GM19351 (cell line): ENCODE measurements around the gene CSF2RB.
A peak's percentile ranks its signal among the peaks of the same experiment; 100 is the strongest.
"Not testable (repeated sequence)": the region's sequence is repeated elsewhere in the genome, so short reads cannot be mapped to it uniquely, and the experiment has no call there.

ENCODE experiments used
- ATAC-seq: cut with Tn5 transposase; IDR thresholded peaks from one replicate; pipeline ENCODE4 v1.9.1; 2021; ENCODE audit warnings: mild to moderate bottlenecking, moderate library complexity; ENCODE audit not compliant: unreplicated experiment

Gene CSF2RB

GRCh38 chr22:36961626-36962025, 48.2 kb downstream of the CSF2RB start:
- ATAC-seq: no peak

GRCh38 chr22:36963302-36963701, 49.9 kb downstream of the CSF2RB start:
- ATAC-seq: no peak

GRCh38 chr22:36964106-36964505, 50.7 kb downstream of the CSF2RB start:
- no peak for ATAC-seq

- ATAC-seq: no peak
Measured at GRCh38 chr22:36965696-36966095, 52.3 kb downstream of the CSF2RB start.

DNA sequence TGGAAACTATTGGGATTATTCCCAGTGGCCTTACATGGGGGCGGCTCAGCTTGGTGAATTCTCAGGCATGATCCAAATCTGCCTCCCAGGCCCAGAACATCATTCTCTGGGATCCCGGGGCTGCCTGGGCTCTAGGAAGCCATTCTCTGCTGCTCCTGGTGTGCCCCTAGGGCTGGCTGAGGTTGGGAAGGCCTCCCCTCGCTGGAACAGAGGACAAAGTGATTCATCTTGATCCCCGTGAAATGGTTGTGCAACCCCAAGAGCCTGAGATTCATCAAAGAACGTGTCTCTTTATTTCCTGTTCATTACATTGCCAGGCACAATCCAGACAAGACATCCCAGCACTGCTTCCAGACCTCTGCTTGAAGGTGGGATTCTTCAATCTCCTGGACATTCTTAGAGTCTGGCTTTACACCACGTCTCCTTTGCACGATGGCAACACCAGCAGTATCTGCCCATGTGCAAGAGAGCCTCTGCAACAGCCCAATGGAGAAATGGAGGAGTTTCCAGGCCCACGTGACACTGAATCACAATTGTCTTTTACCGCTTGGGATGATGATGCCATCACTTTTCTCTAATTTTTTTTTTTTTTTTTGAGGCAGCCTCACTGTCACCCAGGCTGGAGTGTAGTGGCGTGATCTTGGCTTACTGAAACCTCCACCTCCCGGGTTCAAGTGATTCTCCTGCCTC, 53.6 kb downstream of the CSF2RB start:
- no peak for ATAC-seq

DNA sequence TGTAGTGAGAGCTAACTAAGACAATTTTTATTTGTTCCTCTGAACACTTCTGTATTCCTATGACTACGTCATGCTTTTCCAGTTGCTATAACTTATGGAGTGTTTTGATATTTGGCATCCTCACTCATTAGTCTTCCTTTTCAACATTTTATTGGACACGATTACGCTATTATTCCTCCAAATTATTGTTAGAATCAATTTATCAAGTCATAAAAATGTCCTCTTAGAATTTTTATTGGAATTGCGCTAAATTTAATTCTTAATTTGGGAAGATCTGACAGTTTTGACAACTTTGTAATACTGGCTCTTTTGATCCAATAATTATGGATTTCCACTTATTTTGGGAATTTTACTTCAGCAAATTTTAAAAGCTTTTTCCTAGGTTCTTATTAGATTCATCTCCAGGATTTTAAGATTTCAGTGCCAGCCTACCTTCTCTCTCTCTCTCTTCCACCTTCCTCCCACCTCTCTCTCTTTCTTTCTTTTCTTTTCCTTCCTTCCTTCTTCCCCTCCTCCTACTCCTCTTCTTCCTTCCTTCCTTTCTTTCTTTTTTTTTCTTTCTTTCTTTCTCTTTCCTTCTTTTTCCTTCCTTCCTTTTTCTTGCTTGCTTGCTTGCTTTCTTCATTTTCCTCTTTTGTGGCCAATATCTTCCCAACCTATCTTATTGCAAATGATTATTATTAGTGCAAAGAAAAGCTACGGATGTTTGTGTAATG, 55.0 kb downstream of the CSF2RB start:
- no peak for ATAC-seq

DNA sequence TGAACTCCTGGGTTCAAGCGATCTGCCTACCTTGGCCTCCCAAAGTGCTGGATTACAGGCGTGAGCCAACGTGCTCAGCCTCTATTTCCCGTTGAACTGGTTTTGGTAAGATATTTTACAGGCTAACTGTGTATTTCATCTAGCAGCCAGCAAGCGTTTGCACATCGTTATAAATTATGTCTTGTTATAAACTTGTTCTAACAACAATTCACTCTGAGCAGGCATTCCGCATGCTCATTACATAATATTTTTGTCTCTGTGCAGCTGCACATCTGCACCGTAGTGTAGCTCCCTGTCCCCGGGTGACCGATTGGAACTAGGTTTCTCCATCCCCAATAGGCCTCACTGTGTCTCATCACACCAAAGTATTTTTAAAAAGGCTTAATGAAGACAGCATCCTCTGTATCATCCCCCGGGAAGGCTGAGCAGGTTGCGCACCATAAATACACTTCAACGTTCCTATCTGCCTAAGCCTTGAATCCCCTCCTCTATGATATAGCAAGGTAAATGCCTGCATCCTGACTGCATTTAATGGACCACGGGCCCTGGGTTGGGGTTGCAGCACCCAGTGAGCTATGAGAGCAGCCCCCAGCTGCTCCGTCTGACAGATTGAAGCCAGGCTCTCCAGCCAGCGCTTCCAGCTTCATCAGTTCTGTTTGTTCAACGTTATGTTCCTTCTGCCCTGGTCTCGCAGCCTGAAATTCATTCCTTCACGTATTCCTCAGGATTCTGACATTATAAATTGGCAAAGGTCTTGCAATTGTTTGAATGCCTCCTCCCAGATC, 58.1 kb downstream of the CSF2RB start:
- no peak for ATAC-seq

GRCh38 chr22:36976606-36977005, 63.2 kb downstream of the CSF2RB start:
- no peak for ATAC-seq

DNA sequence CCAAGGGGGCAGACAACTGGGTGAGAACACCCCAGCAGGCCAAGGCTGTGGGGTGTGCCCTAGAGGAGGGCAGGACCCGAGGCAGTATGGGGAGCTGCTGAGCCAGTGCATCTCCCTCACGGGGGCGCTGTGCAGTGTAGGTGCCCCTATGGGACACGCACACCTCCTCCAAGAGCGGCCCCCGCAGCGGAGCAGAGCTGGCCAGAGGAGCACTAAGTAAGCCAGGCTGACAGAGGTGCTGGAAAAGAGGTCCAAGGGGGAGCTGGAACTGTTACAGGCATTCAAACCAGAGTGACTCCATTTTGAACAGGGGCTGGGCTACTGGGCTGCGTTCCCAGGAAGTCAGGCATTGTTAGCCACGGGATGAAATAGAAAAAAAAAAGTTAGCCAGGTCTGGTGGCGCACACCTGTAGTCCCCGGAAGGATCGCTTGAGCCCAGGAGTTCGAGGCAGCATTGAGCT, 64.0 kb downstream of the CSF2RB start:
- peak; percentile 62 for ATAC-seq

DNA sequence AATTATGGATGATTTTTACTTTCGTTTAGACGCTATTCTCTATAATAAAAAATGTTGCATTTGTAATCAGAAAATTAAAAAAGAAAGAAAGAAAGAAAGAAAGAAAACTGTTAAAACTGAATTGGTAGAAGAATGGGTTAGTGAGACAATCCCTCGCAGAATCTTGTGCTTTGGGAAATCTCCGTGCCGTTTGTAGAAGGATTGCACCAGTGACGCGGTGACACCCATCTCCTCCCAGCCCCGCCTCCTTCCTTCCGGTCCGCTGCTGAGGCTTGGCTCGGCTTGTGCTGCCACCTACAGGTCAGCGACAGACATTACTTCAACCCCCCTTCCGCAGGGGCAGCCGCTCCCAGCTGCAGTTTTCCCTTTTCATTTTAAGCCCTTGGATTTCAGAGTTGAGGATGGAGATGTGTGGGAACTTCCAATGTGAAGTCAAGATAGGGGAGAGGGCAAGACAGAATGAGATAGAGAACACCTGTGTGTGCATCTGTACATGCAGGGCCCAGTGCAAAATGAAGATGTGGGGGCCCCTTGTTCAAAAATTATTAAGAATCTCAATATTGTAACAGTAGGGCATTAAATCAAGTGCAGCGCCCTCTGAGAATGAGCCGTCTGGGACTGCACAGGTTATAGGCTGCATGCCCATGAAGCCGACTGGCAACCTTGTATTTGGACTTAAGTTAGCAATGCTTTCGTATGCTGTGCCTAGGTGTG, 64.7 kb downstream of the CSF2RB start:
- peak; percentile 63 for ATAC-seq

DNA sequence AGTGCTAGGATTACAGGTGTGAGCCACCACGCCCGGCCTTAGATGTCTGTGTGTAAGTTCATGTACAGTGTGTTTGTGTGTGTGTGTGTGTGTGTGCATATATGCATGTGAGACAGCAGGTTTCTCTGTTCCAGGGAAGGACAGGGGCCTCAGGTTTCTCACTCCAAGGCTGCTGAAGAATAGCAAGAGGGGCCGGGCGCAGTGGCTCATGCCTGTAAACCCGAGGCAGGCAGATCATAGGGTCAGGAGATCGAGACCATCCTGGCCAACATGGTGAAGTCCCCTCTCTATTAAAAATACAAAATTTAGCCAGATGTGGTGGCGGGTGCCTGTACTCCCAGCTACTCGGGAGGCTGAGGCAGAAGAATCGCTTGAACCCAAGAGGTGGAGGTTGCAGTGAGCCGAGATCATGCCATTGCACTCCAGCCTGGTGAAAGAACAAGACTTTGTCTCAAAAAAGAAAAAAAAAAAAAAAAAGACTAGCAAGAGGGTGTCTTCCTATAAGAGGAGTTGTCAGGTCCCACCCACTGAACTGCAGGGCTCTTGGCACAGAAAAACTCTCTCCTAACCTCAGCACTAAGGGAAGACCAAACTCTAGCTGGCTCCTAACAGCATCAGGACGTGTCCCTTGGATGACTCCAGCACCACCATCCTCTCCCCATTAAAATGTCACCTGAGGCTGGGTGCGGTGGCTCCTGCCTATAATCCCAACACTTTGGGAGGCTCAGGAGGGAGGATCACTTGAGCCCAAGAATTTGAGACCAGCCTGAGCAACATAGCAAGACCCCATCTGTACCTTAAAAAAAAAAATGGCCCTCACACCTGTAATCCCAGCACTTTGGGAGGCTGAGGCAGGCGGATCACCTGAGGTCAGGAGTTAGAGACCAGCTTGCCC, 65.8 kb downstream of the CSF2RB start:
- no peak for ATAC-seq

DNA sequence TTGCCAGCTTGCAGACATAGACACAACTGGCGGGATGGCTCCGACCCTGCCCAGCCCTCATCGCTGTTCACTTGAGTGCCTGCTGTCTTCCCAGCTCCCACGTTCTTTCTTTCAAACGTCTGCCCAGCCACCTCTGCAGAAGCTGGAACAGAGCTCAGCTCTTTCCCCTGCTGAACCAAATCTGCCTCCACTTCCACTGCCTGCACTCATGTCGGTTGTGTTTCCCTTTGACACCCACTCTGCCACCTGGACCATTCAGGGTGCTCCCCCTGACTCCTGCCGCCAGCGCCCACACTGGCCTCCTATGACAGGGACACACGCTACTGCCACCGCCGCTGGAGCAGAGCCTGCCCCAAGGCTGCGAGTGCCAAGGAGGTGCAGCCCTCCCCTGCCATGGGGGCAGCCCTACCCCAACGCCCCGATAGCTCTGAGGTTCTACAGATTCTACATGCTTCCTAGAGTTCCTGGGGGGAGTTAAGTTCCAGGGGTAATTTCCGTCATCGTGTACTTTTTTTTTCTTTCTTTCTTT, 67.9 kb downstream of the CSF2RB start:
- no peak for ATAC-seq

GRCh38 chr22:36982136-36982535, 68.7 kb downstream of the CSF2RB start:
- no peak for ATAC-seq

DNA sequence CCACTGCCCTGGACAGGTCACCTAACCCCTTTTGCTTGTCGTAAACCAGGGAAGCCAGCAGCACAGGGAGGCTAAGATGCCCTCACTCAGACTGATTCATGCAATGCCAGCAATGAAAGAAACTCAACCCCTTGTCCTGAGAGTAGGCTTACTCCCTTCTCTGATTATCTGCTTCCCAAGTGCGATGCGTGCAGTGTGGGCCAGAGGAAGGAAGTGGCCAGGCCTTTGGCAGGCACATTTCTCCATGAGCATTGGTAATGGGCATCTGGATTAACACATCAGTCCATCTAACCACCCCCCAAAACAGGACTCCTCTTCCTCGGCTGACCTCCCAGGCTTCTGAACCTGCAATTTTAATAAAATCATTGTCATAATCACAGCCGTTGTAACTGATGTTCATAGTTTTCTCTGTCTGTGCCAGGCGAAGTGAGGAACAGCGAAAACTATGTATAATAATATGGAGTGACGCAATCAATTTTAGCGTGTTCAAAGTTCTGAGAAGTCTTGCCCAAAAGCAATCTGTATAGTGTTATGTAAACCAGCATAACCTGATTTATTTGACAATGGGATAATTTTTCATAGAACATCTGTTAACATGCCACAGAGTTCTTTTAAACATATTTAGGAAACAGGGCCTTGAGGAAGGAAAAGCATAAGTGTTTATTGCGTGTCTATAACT, 71.9 kb downstream of the CSF2RB start:
- ATAC-seq: no peak

DNA sequence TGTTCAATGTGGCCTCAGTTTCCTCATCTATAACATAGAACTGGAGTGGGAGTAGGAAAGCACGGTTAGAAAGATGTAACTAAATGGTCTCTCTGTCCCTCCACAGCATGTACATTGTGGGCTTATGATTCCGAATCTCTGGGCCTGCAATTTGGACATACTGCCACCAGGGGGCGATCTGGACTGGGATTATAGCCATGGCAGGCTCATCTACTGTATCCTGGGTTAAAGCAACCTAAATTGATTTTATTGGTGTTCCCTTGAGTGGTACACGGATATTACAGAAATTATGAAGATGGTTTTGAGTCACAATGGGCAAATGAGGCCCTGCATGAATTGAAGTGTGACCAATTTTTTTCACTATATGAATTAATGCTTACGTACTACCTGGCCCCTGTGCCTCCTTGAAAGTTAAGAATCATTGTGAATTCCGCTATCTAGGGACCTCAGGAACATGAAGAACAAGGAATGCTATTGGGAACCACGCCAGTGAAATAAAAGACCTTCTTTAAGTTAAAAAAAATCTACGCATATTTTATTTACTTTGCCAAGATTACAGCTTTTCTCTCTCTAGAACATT, 72.9 kb downstream of the CSF2RB start:
- ATAC-seq: no peak

- ATAC-seq: no peak
Measured at GRCh38 chr22:36988075-36988832, 74.8 kb downstream of the CSF2RB start.

DNA sequence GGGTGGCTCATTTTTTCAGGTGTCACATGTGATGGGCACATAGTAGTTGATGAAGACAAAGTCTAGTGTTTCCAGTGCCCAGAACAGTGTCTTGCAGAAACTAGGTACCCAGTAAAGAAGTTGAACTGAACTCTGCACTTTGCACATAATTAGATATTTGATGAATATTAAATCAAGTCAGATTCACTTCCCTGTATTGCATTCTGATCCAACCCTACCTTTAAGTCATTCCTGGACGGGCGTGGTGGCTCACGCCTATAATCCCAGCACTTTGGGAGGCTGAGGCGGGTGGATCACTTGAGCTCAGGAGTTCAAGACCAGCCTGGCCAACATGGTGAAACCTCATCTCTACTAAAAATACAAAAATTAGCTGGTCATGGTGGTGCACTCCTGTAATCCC, 75.6 kb downstream of the CSF2RB start:
- not testable (repeated sequence) for ATAC-seq
